Smooth muscle cell (in vitro differentiated cells): ENCODE results near the gene OS9. TPM values are rescaled to one million over a fixed set of nuclear protein-coding genes. Genes with fewer than 3 reads are reported as not detected.

ENCODE experiments used
- DNase-seq: peaks from one replicate; lab custom pipeline; 2025; ENCODE audit not compliant: unreplicated experiment; lab: John Stamatoyannopoulos, UW
- H2AFZ ChIP-seq: fragments of 200-600 bp; sonication (generic); 2 replicates; pipeline ENCODE4 v1.6.0; 2016; ENCODE audit warnings: antibody characterized with exemption, low read depth, mild to moderate bottlenecking
- H3F3A ChIP-seq: fragments of 200-600 bp; sonication (generic); 2 replicates; pipeline ENCODE4 v1.6.0; 2017; ENCODE audit warnings: antibody characterized with exemption, low read depth
- H3K27ac ChIP-seq: fragments of 200-600 bp; sonication (generic); 2 replicates; pipeline ENCODE4 v1.5.1; 2016; ENCODE audit warnings: low read depth, mild to moderate bottlenecking
- H3K27me3 ChIP-seq: fragments of 200-600 bp; sonication (generic); 2 replicates; pipeline ENCODE4 v1.6.1; 2016; ENCODE audit warnings: low read depth, mild to moderate bottlenecking
- H3K36me3 ChIP-seq: fragments of 200-600 bp; sonication (generic); 2 replicates; pipeline ENCODE4 v1.5.1; 2016; ENCODE audit warnings: low read depth
- H3K4me1 ChIP-seq: fragments of 200-600 bp; sonication (generic); 2 replicates; pipeline ENCODE4 v1.5.1; 2016; ENCODE audit warnings: low read depth
- H3K4me2 ChIP-seq: fragments of 200-600 bp; sonication (generic); 2 replicates; pipeline ENCODE4 v1.6.0; 2016; ENCODE audit warnings: mild to moderate bottlenecking
- H3K4me3 ChIP-seq: fragments of 200-600 bp; sonication (generic); 2 replicates; pipeline ENCODE4 v1.5.1; 2016; ENCODE audit warnings: mild to moderate bottlenecking
- H3K79me2 ChIP-seq: fragments of 200-600 bp; sonication (generic); 2 replicates; pipeline ENCODE4 v1.6.0; 2016; ENCODE audit warnings: low read depth, mild to moderate bottlenecking
- H3K9ac ChIP-seq: fragments of 200-600 bp; sonication (generic); 2 replicates; pipeline ENCODE4 v1.6.0; 2016; ENCODE audit warnings: low read depth
- H3K9me3 ChIP-seq: fragments of 200-600 bp; sonication (generic); replicated peaks from 2 replicates; pipeline ENCODE4 v1.5.1; 2016; ENCODE audit warnings: low read depth
- H4K20me1 ChIP-seq: fragments of 200-600 bp; sonication (generic); 2 replicates; pipeline ENCODE4 v1.6.0; 2016; ENCODE audit warnings: low read depth
- WGBS: methylation state at CpG from one replicate; pipeline ENCODE4 v1.1.7; 2016; ENCODE audit warnings: low lambda C conversion rate; 5-methylcytosine and 5-hydroxymethylcytosine counted together
- polyA plus RNA-seq: library from polyadenylated mRNA; unstranded; fragments of >200 nt; fragmentation: Nextera tagmentation; extraction: Ambion mirVana; gene quantifications from 2 replicates; pipeline ENCODE4 v1.2.1, GENCODE V29; 2016
- total RNA-seq: library from RNA; depleted of rRNA; stranded (reverse); fragments of >200 nt; gene quantifications from 2 replicates; pipeline ENCODE4 v1.2.3, GENCODE V29; 2014
- TF ChIP-seq, protein P1 (sequence below): fragments of 200-600 bp; sonication (generic); IDR thresholded peaks from 2 replicates; pipeline ENCODE4 v1.5.1; 2017; ENCODE audit warnings: borderline replicate concordance, mild to moderate bottlenecking, antibody characterized with exemption; ENCODE audit not compliant: insufficient read depth, poor library complexity, severe bottlenecking

OS9 gene
- total and polyA plus RNA-seq, 2 experiments from 2014 or later: 179 to 236 TPM

DNA sequence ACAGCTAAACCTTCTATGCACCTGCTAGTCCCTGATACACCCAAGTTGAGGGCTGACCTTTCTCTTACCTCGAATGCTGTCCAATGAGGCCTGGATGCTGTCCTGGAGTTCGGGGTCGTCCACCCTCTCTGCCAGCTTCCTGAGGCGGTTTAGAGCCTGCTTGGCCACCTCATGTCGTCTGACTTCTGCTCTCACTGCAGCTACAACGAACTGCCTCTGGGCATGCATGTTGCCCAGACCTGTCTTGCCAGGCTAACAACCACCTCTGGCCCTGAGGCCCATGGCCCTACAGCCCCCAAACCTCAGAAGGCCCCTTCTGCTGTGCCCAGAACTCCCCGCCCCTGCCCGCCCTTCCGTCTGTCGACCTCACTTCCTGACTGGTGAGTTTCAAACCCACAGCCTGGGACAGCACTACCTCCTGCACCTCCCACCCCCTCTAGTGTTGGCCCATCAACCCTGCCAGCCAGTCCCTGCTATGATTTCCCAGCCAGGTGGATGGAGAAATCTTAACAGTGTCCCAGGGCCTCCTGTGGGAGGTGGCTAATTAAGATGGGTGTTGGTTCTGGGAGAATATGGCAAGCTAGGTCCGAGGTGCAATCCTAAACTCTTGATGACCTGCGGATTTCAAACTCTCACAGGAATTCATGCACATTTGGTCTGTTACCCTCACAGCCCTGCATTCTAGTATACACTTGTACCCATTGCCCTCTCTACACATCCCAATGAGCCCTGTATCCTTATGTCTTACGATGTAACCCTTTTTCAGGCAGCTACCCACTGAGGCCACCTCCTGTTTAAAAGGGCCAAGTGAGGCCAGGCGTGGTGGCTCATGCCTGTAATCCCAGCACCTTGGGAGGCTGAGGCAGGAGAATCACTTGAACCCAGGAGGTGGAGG, 48.2 kb downstream of the OS9 start:
- no peak overlapping the region for H3K4me3 ChIP-seq
- TF ChIP-seq, protein P1, sequence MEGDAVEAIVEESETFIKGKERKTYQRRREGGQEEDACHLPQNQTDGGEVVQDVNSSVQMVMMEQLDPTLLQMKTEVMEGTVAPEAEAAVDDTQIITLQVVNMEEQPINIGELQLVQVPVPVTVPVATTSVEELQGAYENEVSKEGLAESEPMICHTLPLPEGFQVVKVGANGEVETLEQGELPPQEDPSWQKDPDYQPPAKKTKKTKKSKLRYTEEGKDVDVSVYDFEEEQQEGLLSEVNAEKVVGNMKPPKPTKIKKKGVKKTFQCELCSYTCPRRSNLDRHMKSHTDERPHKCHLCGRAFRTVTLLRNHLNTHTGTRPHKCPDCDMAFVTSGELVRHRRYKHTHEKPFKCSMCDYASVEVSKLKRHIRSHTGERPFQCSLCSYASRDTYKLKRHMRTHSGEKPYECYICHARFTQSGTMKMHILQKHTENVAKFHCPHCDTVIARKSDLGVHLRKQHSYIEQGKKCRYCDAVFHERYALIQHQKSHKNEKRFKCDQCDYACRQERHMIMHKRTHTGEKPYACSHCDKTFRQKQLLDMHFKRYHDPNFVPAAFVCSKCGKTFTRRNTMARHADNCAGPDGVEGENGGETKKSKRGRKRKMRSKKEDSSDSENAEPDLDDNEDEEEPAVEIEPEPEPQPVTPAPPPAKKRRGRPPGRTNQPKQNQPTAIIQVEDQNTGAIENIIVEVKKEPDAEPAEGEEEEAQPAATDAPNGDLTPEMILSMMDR: no peak
- H3K27me3 ChIP-seq: peaks cover 61% of the 10 kb centered on the region
- 55% methylated on average over 14 of the region's 14 CpGs for WGBS
- no peak for DNase-seq
- H3K4me2 ChIP-seq: no peak overlapping the region
- no peaks in the 10 kb centered on the region for H3K36me3 ChIP-seq
- no peaks in the 10 kb centered on the region for H3K79me2 ChIP-seq
- H3K9me3 ChIP-seq: no peaks in the 10 kb centered on the region
- H3K27ac ChIP-seq: no peak overlapping the region
- no peaks in the 10 kb centered on the region for H4K20me1 ChIP-seq
- H3K4me1 ChIP-seq: peaks cover 20% of the 10 kb centered on the region
- H3F3A ChIP-seq: peaks cover 14% of the 10 kb centered on the region
- H3K9ac ChIP-seq: no peak overlapping the region
- H2AFZ ChIP-seq: no peak overlapping the region

DNA sequence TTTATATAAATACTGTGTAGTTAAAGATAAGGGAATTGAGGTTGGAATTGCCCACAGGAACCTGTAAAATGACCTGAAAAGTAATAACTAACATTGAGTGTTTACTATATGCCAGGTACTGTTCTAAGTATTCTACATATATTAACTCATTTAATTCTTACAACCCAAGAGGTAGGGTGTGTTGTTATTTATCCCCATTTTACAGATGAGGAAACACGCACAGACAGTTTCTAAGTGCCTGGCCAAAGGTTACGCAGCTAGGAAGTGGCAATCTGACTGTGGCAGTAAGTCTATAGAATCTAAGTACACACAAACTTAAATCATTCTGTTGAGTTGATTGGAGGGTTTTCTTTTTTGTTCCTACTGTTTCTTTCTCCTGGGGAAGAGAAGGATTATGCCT, 49.8 kb downstream of the OS9 start:
- H3K9me3 ChIP-seq: no peaks in the 10 kb centered on the region
- H3K27me3 ChIP-seq: peaks cover 45% of the 10 kb centered on the region
- no peak overlapping the region for H3K4me2 ChIP-seq
- H3K4me3 ChIP-seq: no peak overlapping the region
- H3F3A ChIP-seq: peaks cover 18% of the 10 kb centered on the region
- H3K27ac ChIP-seq: no peak overlapping the region
- DNase-seq: no peak
- TF ChIP-seq, protein P1: no peak
- 94% methylated on average over 2 of the region's 2 CpGs for WGBS
- no peaks in the 10 kb centered on the region for H3K79me2 ChIP-seq
- H4K20me1 ChIP-seq: no peaks in the 10 kb centered on the region
- H3K36me3 ChIP-seq: no peaks in the 10 kb centered on the region
- H3K9ac ChIP-seq: no peak overlapping the region
- H3K4me1 ChIP-seq: peaks cover 8% of the 10 kb centered on the region
- no peak overlapping the region for H2AFZ ChIP-seq

DNA sequence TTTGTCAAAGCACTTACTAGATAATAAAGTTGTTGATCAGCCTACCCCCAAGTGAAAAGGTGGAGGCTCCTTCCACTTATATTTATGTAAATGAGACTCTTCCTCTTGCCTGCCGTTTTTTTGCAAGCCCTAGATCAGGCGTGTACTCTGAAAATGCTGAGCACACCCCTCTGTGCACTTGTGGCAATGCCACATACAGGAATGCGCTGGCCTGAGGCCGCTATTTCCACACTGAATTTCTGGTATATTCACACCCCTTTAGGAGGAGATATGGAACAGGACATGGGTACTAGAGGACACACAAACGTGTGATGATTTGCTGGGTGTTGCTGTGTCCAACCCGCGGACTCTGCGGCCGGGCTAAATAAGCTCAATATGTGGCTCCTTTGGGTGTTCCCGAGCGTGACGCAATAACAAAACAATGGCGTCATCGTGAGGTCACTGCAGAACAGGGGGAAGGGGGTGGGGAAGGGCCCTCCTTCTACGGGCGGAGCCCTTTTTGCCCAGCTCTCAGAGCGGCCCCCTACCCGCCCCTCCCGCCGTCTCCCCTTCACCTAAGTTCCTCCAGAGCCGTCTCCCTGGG, 50.4 kb downstream of the OS9 start:
- TF ChIP-seq, protein P1: no peak
- DNase-seq: no peak
- H3K79me2 ChIP-seq: no peaks in the 10 kb centered on the region
- H4K20me1 ChIP-seq: no peaks in the 10 kb centered on the region
- H3K4me3 ChIP-seq: peak overlapping the region; percentile 73
- no peaks in the 10 kb centered on the region for H3K36me3 ChIP-seq
- H3K9ac ChIP-seq: peak overlapping the region; percentile 96
- H3K4me2 ChIP-seq: peak overlapping the region; percentile 86
- peaks cover 39% of the 10 kb centered on the region for H3K27me3 ChIP-seq
- peak overlapping the region; percentile 67 for H2AFZ ChIP-seq
- H3K27ac ChIP-seq: peak overlapping the region; percentile 92
- H3K9me3 ChIP-seq: no peaks in the 10 kb centered on the region
- 37% methylated on average over 21 of the region's 21 CpGs for WGBS
- H3K4me1 ChIP-seq: peaks cover 8% of the 10 kb centered on the region
- peaks cover 18% of the 10 kb centered on the region for H3F3A ChIP-seq
